ENCODE results near the gene ARG2. TPM values are rescaled to one million over a fixed set of nuclear protein-coding genes. Genes with fewer than 3 reads are reported as not detected.

Gene ARG2
- polyA plus RNA-seq, 6 donors from 2014 or later: 0.70 to 1.4 (median 1.1) TPM; not detected in 1

GRCh38 chr14:67630186-67630585 lies 10.5 kb downstream of the ARG2 start:
- peaks cover 0 to 5% (median 3%) of the 10 kb centered on the region in 3 donors for H3K4me1 Mint-ChIP-seq
- H3K27ac Mint-ChIP-seq: no peak overlapping the region
- no peak for DNase-seq
- ATAC-seq (ENCODE audit: low read depth in 2 of 2): no peak
- peaks cover 5 to 7% of the 10 kb centered on the region in 2 donors for H3K36me3 Mint-ChIP-seq
- H3K4me3 Mint-ChIP-seq: no peak overlapping the region
- no peaks in the 10 kb centered on the region for H3K9me3 Mint-ChIP-seq
- no peaks in the 10 kb centered on the region for H3K27me3 Mint-ChIP-seq

GRCh38 chr14:67630938-67631337 lies 11.2 kb downstream of the ARG2 start:
- H3K36me3 Mint-ChIP-seq: peaks cover 5 to 7% of the 10 kb centered on the region in 2 donors
- no peaks in the 10 kb centered on the region for H3K9me3 Mint-ChIP-seq
- no peak overlapping the region for H3K4me3 Mint-ChIP-seq

GRCh38 chr14:67633451-67634147 lies 13.9 kb downstream of the ARG2 start:
- DNase-seq: no peak
- Mint-ChIP-seq H3K9me3 (no peaks in the 10 kb centered on the region), H3K27ac (peak overlapping the region in 1 of 6 donors; percentile 43), H3K27me3 (no peaks in the 10 kb centered on the region), H3K4me3 (no peak overlapping the region), H3K36me3 (peaks cover 5 to 7% of the 10 kb centered on the region in 2 donors), H3K4me1 (peaks cover 0 to 5% (median 3%) of the 10 kb centered on the region in 3 donors)
- no peak for ATAC-seq (ENCODE audit: low read depth in 2 of 2)

More at GRCh38 chr14:67630938-67631337, 11.2 kb downstream of the ARG2 start:
- ATAC-seq (ENCODE audit: low read depth in 2 of 2) (no peak), DNase-seq (no peak)
- Mint-ChIP-seq H3K27me3 (no peaks in the 10 kb centered on the region), H3K4me1 (peaks cover 0 to 5% (median 3%) of the 10 kb centered on the region in 3 donors), H3K27ac (no peak overlapping the region)

- Mint-ChIP-seq H3K27ac (peak overlapping the region in 1 of 6 donors; percentile 41), H3K36me3 (peaks cover 5 to 7% of the 10 kb centered on the region in 2 donors), H3K27me3 (no peaks in the 10 kb centered on the region), H3K4me3 (no peak overlapping the region), H3K9me3 (no peaks in the 10 kb centered on the region), H3K4me1 (peaks cover 0 to 3% (median 0%) of the 10 kb centered on the region in 3 donors)
- no peak for ATAC-seq (ENCODE audit: low read depth in 2 of 2)
- DNase-seq: no peak
Observed at GRCh38 chr14:67636361-67636919, 16.7 kb downstream of the ARG2 start.

- Mint-ChIP-seq H3K4me3 (no peak overlapping the region), H3K27ac (no peak overlapping the region), H3K9me3 (no peaks in the 10 kb centered on the region), H3K27me3 (no peaks in the 10 kb centered on the region), H3K4me1 (no peaks in the 10 kb centered on the region), H3K36me3 (peaks cover under 1 to 2% of the 10 kb centered on the region in 2 donors)
- no peak for DNase-seq
- ATAC-seq (ENCODE audit: low read depth in 2 of 2): no peak
Observed at GRCh38 chr14:67638642-67639041, 18.9 kb downstream of the ARG2 start.

- Mint-ChIP-seq H3K4me3 (no peak overlapping the region), H3K4me1 (no peaks in the 10 kb centered on the region), H3K9me3 (no peaks in the 10 kb centered on the region), H3K36me3 (no peaks in the 10 kb centered on the region), H3K27ac (no peak overlapping the region), H3K27me3 (no peaks in the 10 kb centered on the region)
- DNase-seq: no peak
- ATAC-seq (ENCODE audit: low read depth in 2 of 2): no peak
Observed at GRCh38 chr14:67641480-67641879, 21.8 kb downstream of the ARG2 start.

GRCh38 chr14:67641902-67642749 lies 22.4 kb downstream of the ARG2 start:
- H3K36me3 Mint-ChIP-seq: peaks cover 0 to 4% of the 10 kb centered on the region in 2 donors
- peak overlapping the region in 2 of 8 donors; percentile 38 to 47 for H3K4me3 Mint-ChIP-seq
- no peaks in the 10 kb centered on the region for H3K9me3 Mint-ChIP-seq
- DNase-seq: no peak
- ATAC-seq (ENCODE audit: low read depth in 2 of 2): no peak
- H3K4me1 Mint-ChIP-seq: no peaks in the 10 kb centered on the region
- peak overlapping the region in 1 of 6 donors; percentile 87 for H3K27ac Mint-ChIP-seq
- no peaks in the 10 kb centered on the region for H3K27me3 Mint-ChIP-seq

GRCh38 chr14:67643713-67644112 lies 24.0 kb downstream of the ARG2 start:
- Mint-ChIP-seq H3K4me1 (no peaks in the 10 kb centered on the region), H3K27ac (peak overlapping the region in 3 of 6 donors; percentile 18 to 55 (median 39)), H3K9me3 (no peaks in the 10 kb centered on the region), H3K36me3 (peaks cover 0 to 6% of the 10 kb centered on the region in 2 donors), H3K4me3 (no peak overlapping the region), H3K27me3 (no peaks in the 10 kb centered on the region)
- DNase-seq: no peak
- ATAC-seq (ENCODE audit: low read depth in 2 of 2): no peak

GRCh38 chr14:67644428-67644827 lies 24.7 kb downstream of the ARG2 start:
- ATAC-seq (ENCODE audit: low read depth in 2 of 2) (no peak), DNase-seq (no peak)
- Mint-ChIP-seq H3K36me3 (peaks cover 0 to 6% of the 10 kb centered on the region in 2 donors), H3K27ac (peak overlapping the region in 1 of 6 donors; percentile 23), H3K4me1 (no peaks in the 10 kb centered on the region), H3K27me3 (no peaks in the 10 kb centered on the region), H3K9me3 (no peaks in the 10 kb centered on the region), H3K4me3 (no peak overlapping the region)

- no peaks in the 10 kb centered on the region for H3K4me1 Mint-ChIP-seq
- no peak overlapping the region for H3K4me3 Mint-ChIP-seq
- H3K27me3 Mint-ChIP-seq: no peaks in the 10 kb centered on the region
- peaks cover 0 to 6% of the 10 kb centered on the region in 2 donors for H3K36me3 Mint-ChIP-seq
- no peak for ATAC-seq (ENCODE audit: low read depth in 2 of 2)
- no peaks in the 10 kb centered on the region for H3K9me3 Mint-ChIP-seq
- no peak overlapping the region for H3K27ac Mint-ChIP-seq
- DNase-seq: no peak
Observed at GRCh38 chr14:67645414-67645813, 25.7 kb downstream of the ARG2 start.

- H3K27ac Mint-ChIP-seq: peak overlapping the region in 2 of 6 donors; percentile 12 to 82
- H3K9me3 Mint-ChIP-seq: no peaks in the 10 kb centered on the region
- H3K36me3 Mint-ChIP-seq: peaks cover 0 to 7% of the 10 kb centered on the region in 2 donors
- H3K27me3 Mint-ChIP-seq: no peaks in the 10 kb centered on the region
- H3K4me3 Mint-ChIP-seq: no peak overlapping the region
- no peaks in the 10 kb centered on the region for H3K4me1 Mint-ChIP-seq
- ATAC-seq (ENCODE audit: low read depth in 2 of 2) (no peak), DNase-seq (no peak)
Observed at GRCh38 chr14:67646131-67646530, 26.4 kb downstream of the ARG2 start.

GRCh38 chr14:67650151-67650550 lies 30.4 kb downstream of the ARG2 start:
- H3K27ac Mint-ChIP-seq: peak overlapping the region in 1 of 6 donors; percentile 9
- ATAC-seq (ENCODE audit: low read depth in 2 of 2) (no peak), DNase-seq (no peak)
- no peaks in the 10 kb centered on the region for H3K9me3 Mint-ChIP-seq
- H3K27me3 Mint-ChIP-seq: no peaks in the 10 kb centered on the region
- peaks cover 0 to 14% of the 10 kb centered on the region in 2 donors for H3K36me3 Mint-ChIP-seq
- no peaks in the 10 kb centered on the region for H3K4me1 Mint-ChIP-seq
- H3K4me3 Mint-ChIP-seq: no peak overlapping the region

GRCh38 chr14:67650694-67651093 lies 31.0 kb downstream of the ARG2 start:
- Mint-ChIP-seq H3K27me3 (no peaks in the 10 kb centered on the region), H3K4me1 (no peaks in the 10 kb centered on the region), H3K27ac (peak overlapping the region in 1 of 6 donors; percentile 65), H3K36me3 (peaks cover 0 to 14% of the 10 kb centered on the region in 2 donors), H3K4me3 (no peak overlapping the region), H3K9me3 (no peaks in the 10 kb centered on the region)
- DNase-seq (no peak), ATAC-seq (ENCODE audit: low read depth in 2 of 2) (no peak)

Measured in naive B cell (primary cell).